ENCODE results near the gene NIPSNAP3A. TPM values are rescaled to one million over a fixed set of nuclear protein-coding genes. Genes with fewer than 3 reads are reported as not detected.
A peak's percentile ranks its signal among the peaks of the same experiment; 100 is the strongest.

NIPSNAP3A gene
- polyA plus RNA-seq, 4 donors: 26.5 to 41.7 (median 35.3) TPM

DNA sequence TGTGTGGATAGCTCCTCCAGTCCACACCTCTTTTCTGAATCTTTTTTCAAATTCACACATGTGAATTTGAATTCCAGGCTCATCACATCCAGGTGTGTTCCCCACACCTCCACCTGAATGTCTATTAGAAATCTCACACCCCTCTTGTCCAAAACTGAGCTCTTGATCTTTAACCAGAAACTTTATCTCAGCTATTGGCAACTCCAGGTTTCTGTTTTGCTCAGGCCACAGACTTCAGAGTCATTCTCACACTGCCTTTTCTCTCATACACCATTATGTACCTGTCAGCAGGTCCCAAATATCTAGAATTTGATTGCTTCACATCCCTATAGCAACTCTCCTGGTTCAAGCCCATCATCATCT lies 28.1 kb downstream of the NIPSNAP3A start:
- Histone ChIP-seq H3K27me3 (ENCODE audit: control insufficient read depth in 3 of 3, insufficient read depth in 3 of 3, low read length in 3 of 3) (no peaks in the 10 kb centered on the region), H3K4me3 (ENCODE audit: low read depth in 1 of 3, low read length in 3 of 3) (no peak overlapping the region), H3K9me3 (ENCODE audit: control insufficient read depth in 2 of 2, insufficient read depth in 1 of 2, low read depth in 1 of 2, low read length in 1 of 2) (no peaks in the 10 kb centered on the region), H3K4me1 (ENCODE audit: control insufficient read depth in 3 of 3, insufficient read depth in 2 of 3, low read depth in 1 of 3, low read length in 2 of 3) (no peaks in the 10 kb centered on the region), H3K27ac (ENCODE audit: low read depth in 1 of 3, low read length in 2 of 3) (peak overlapping the region in 1 of 3 donors; percentile 12), H3K36me3 (ENCODE audit: control insufficient read depth in 3 of 3, insufficient read depth in 2 of 3, low read depth in 1 of 3, low read length in 3 of 3) (peaks cover 0 to 4% (median 0%) of the 10 kb centered on the region in 3 donors)
- no peak for FAIRE-seq
- DNase-seq: no peak

- 94 to 98% (median 97%) methylated on average over 2 of the region's 2 CpGs for WGBS, 3 donors
- Histone ChIP-seq H3K9me3 (ENCODE audit: control insufficient read depth in 2 of 2, insufficient read depth in 1 of 2, low read depth in 1 of 2, low read length in 1 of 2) (no peaks in the 10 kb centered on the region), H3K27ac (ENCODE audit: low read depth in 1 of 3, low read length in 2 of 3) (peak overlapping the region in 1 of 3 donors; percentile 12), H3K36me3 (ENCODE audit: control insufficient read depth in 3 of 3, insufficient read depth in 2 of 3, low read depth in 1 of 3, low read length in 3 of 3) (peaks cover 0 to 4% (median 0%) of the 10 kb centered on the region in 3 donors), H3K4me1 (ENCODE audit: control insufficient read depth in 3 of 3, insufficient read depth in 2 of 3, low read depth in 1 of 3, low read length in 2 of 3) (no peaks in the 10 kb centered on the region), H3K27me3 (ENCODE audit: control insufficient read depth in 3 of 3, insufficient read depth in 3 of 3, low read length in 3 of 3) (no peaks in the 10 kb centered on the region), H3K4me3 (ENCODE audit: low read depth in 1 of 3, low read length in 3 of 3) (no peak overlapping the region)
- FAIRE-seq (no peak), DNase-seq (no peak)
These were observed 28.5 kb downstream of the NIPSNAP3A start for GRCh38 chr9:104775976-104776375.

GRCh38 chr9:104776797-104777196 lies 29.3 kb downstream of the NIPSNAP3A start:
- H3K4me3 ChIP-seq (ENCODE audit: low read depth in 1 of 3, low read length in 3 of 3): no peak overlapping the region
- no peaks in the 10 kb centered on the region for H3K4me1 ChIP-seq (ENCODE audit: control insufficient read depth in 3 of 3, insufficient read depth in 2 of 3, low read depth in 1 of 3, low read length in 2 of 3)
- no peaks in the 10 kb centered on the region for H3K9me3 ChIP-seq (ENCODE audit: control insufficient read depth in 2 of 2, insufficient read depth in 1 of 2, low read depth in 1 of 2, low read length in 1 of 2)
- DNase-seq: no peak
- FAIRE-seq: no peak
- H3K27ac ChIP-seq (ENCODE audit: low read depth in 1 of 3, low read length in 2 of 3): no peak overlapping the region
- 58 to 81% (median 72%) methylated on average over 1 of the region's 1 CpG for WGBS, 3 donors
- peaks cover 0 to 4% (median 0%) of the 10 kb centered on the region in 3 donors for H3K36me3 ChIP-seq (ENCODE audit: control insufficient read depth in 3 of 3, insufficient read depth in 2 of 3, low read depth in 1 of 3, low read length in 3 of 3)
- H3K27me3 ChIP-seq (ENCODE audit: control insufficient read depth in 3 of 3, insufficient read depth in 3 of 3, low read length in 3 of 3): no peaks in the 10 kb centered on the region

DNA sequence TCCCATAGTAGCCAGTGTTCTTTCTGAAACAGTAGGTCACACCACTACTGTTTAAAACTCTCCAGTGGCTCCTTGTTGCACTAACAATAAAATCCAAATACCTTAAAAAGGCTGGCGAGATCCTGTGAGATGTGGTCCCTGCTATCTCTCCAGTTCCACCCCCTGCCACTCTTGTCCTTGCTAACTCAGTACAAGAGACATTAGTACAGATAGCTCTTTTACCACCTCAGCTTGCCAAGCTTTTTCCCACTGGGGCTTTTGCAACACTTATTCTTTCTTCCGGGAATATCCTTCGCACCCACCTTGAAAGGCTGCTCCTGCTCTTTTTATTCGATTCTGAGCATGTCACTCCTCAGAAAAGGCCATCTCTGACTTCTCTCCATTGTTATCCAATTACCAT lies 31.3 kb downstream of the NIPSNAP3A start:
- 89 to 91% (median 91%) methylated on average over 4 of the region's 4 CpGs for WGBS, 3 donors
- no peaks in the 10 kb centered on the region for H3K9me3 ChIP-seq (ENCODE audit: control insufficient read depth in 2 of 2, insufficient read depth in 1 of 2, low read depth in 1 of 2, low read length in 1 of 2)
- no peak overlapping the region for H3K27ac ChIP-seq (ENCODE audit: low read depth in 1 of 3, low read length in 2 of 3)
- DNase-seq (no peak), FAIRE-seq (no peak)
- H3K4me3 ChIP-seq (ENCODE audit: low read depth in 1 of 3, low read length in 3 of 3): no peak overlapping the region
- H3K27me3 ChIP-seq (ENCODE audit: control insufficient read depth in 3 of 3, insufficient read depth in 3 of 3, low read length in 3 of 3): no peaks in the 10 kb centered on the region
- peaks cover 4 to 10% (median 5%) of the 10 kb centered on the region in 3 donors for H3K36me3 ChIP-seq (ENCODE audit: control insufficient read depth in 3 of 3, insufficient read depth in 2 of 3, low read depth in 1 of 3, low read length in 3 of 3)
- H3K4me1 ChIP-seq (ENCODE audit: control insufficient read depth in 3 of 3, insufficient read depth in 2 of 3, low read depth in 1 of 3, low read length in 2 of 3): no peaks in the 10 kb centered on the region

DNA sequence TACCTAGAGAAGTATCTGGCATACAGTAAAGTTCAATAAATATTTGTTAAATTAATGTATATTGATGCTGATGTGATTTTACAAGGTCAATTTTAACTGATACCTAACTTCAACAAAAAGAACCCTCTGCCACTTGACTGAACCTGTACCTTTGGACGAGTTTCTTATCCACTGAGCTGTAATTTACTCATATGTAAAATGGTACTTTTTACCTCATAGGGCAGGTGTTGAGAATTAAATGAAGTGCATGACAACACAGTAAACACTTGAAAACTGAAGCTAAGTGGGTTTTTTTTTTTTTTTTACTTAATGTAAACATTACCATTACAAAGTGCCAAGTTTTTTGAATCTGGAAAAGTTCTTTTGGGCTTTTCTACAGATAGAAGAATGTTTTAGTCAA lies 31.9 kb downstream of the NIPSNAP3A start:
- WGBS, 3 donors: 50 to 78% (median 59%) methylated on average over 1 of the region's 1 CpG
- Histone ChIP-seq H3K27me3 (ENCODE audit: control insufficient read depth in 3 of 3, insufficient read depth in 3 of 3, low read length in 3 of 3) (no peaks in the 10 kb centered on the region), H3K27ac (ENCODE audit: low read depth in 1 of 3, low read length in 2 of 3) (no peak overlapping the region), H3K36me3 (ENCODE audit: control insufficient read depth in 3 of 3, insufficient read depth in 2 of 3, low read depth in 1 of 3, low read length in 3 of 3) (peaks cover 4 to 10% (median 5%) of the 10 kb centered on the region in 3 donors), H3K4me1 (ENCODE audit: control insufficient read depth in 3 of 3, insufficient read depth in 2 of 3, low read depth in 1 of 3, low read length in 2 of 3) (no peaks in the 10 kb centered on the region), H3K4me3 (ENCODE audit: low read depth in 1 of 3, low read length in 3 of 3) (no peak overlapping the region), H3K9me3 (ENCODE audit: control insufficient read depth in 2 of 2, insufficient read depth in 1 of 2, low read depth in 1 of 2, low read length in 1 of 2) (no peaks in the 10 kb centered on the region)
- no peak for FAIRE-seq
- no peak for DNase-seq

- DNase-seq (no peak), FAIRE-seq (no peak)
- 86 to 87% (median 87%) methylated on average over 9 of the region's 9 CpGs for WGBS, 3 donors
- H3K9me3 ChIP-seq (ENCODE audit: control insufficient read depth in 2 of 2, insufficient read depth in 1 of 2, low read depth in 1 of 2, low read length in 1 of 2): no peaks in the 10 kb centered on the region
- H3K4me1 ChIP-seq (ENCODE audit: control insufficient read depth in 3 of 3, insufficient read depth in 2 of 3, low read depth in 1 of 3, low read length in 2 of 3): no peaks in the 10 kb centered on the region
- H3K36me3 ChIP-seq (ENCODE audit: control insufficient read depth in 3 of 3, insufficient read depth in 2 of 3, low read depth in 1 of 3, low read length in 3 of 3): peaks cover 4 to 10% (median 5%) of the 10 kb centered on the region in 3 donors
- H3K27me3 ChIP-seq (ENCODE audit: control insufficient read depth in 3 of 3, insufficient read depth in 3 of 3, low read length in 3 of 3): no peaks in the 10 kb centered on the region
- no peak overlapping the region for H3K4me3 ChIP-seq (ENCODE audit: low read depth in 1 of 3, low read length in 3 of 3)
- H3K27ac ChIP-seq (ENCODE audit: low read depth in 1 of 3, low read length in 2 of 3): no peak overlapping the region
These were observed 32.6 kb downstream of the NIPSNAP3A start for GRCh38 chr9:104779946-104780535.

GRCh38 chr9:104780796-104781395 lies 33.4 kb downstream of the NIPSNAP3A start:
- no peak overlapping the region for H3K4me3 ChIP-seq (ENCODE audit: low read depth in 1 of 3, low read length in 3 of 3)
- H3K27me3 ChIP-seq (ENCODE audit: control insufficient read depth in 3 of 3, insufficient read depth in 3 of 3, low read length in 3 of 3): no peaks in the 10 kb centered on the region
- no peaks in the 10 kb centered on the region for H3K4me1 ChIP-seq (ENCODE audit: control insufficient read depth in 3 of 3, insufficient read depth in 2 of 3, low read depth in 1 of 3, low read length in 2 of 3)
- H3K9me3 ChIP-seq (ENCODE audit: control insufficient read depth in 2 of 2, insufficient read depth in 1 of 2, low read depth in 1 of 2, low read length in 1 of 2): no peaks in the 10 kb centered on the region
- no peak overlapping the region for H3K27ac ChIP-seq (ENCODE audit: low read depth in 1 of 3, low read length in 2 of 3)
- WGBS, 3 donors: 94 to 100% (median 97%) methylated on average over 1 of the region's 1 CpG
- peaks cover 4 to 17% (median 11%) of the 10 kb centered on the region in 3 donors for H3K36me3 ChIP-seq (ENCODE audit: control insufficient read depth in 3 of 3, insufficient read depth in 2 of 3, low read depth in 1 of 3, low read length in 3 of 3)
- peak in 1 of 2 donors; percentile 13 for DNase-seq
- peak; percentile 10 for FAIRE-seq

GRCh38 chr9:104783588-104783987 lies 36.1 kb downstream of the NIPSNAP3A start:
- Histone ChIP-seq H3K27ac (ENCODE audit: low read depth in 1 of 3, low read length in 2 of 3) (no peak overlapping the region), H3K4me1 (ENCODE audit: control insufficient read depth in 3 of 3, insufficient read depth in 2 of 3, low read depth in 1 of 3, low read length in 2 of 3) (no peaks in the 10 kb centered on the region), H3K4me3 (ENCODE audit: low read depth in 1 of 3, low read length in 3 of 3) (no peak overlapping the region), H3K9me3 (ENCODE audit: control insufficient read depth in 2 of 2, insufficient read depth in 1 of 2, low read depth in 1 of 2, low read length in 1 of 2) (no peaks in the 10 kb centered on the region), H3K27me3 (ENCODE audit: control insufficient read depth in 3 of 3, insufficient read depth in 3 of 3, low read length in 3 of 3) (no peaks in the 10 kb centered on the region), H3K36me3 (ENCODE audit: control insufficient read depth in 3 of 3, insufficient read depth in 2 of 3, low read depth in 1 of 3, low read length in 3 of 3) (peaks cover 8 to 30% (median 12%) of the 10 kb centered on the region in 3 donors)
- WGBS, 3 donors: 92 to 97% (median 93%) methylated on average over 4 of the region's 4 CpGs
- DNase-seq (no peak), FAIRE-seq (no peak)

GRCh38 chr9:104784098-104784497 lies 36.6 kb downstream of the NIPSNAP3A start:
- Histone ChIP-seq H3K4me3 (ENCODE audit: low read depth in 1 of 3, low read length in 3 of 3) (no peak overlapping the region), H3K4me1 (ENCODE audit: control insufficient read depth in 3 of 3, insufficient read depth in 2 of 3, low read depth in 1 of 3, low read length in 2 of 3) (no peaks in the 10 kb centered on the region), H3K36me3 (ENCODE audit: control insufficient read depth in 3 of 3, insufficient read depth in 2 of 3, low read depth in 1 of 3, low read length in 3 of 3) (peaks cover 8 to 33% (median 12%) of the 10 kb centered on the region in 3 donors), H3K9me3 (ENCODE audit: control insufficient read depth in 2 of 2, insufficient read depth in 1 of 2, low read depth in 1 of 2, low read length in 1 of 2) (no peaks in the 10 kb centered on the region), H3K27me3 (ENCODE audit: control insufficient read depth in 3 of 3, insufficient read depth in 3 of 3, low read length in 3 of 3) (no peaks in the 10 kb centered on the region), H3K27ac (ENCODE audit: low read depth in 1 of 3, low read length in 2 of 3) (no peak overlapping the region)
- no peak for DNase-seq
- 46 to 72% (median 61%) methylated on average over 2 of the region's 2 CpGs for WGBS, 3 donors
- no peak for FAIRE-seq
